Raji (cell line): ENCODE results near the gene ZFHX3.

Experiments
- POLR2A ChIP-seq: IDR thresholded peaks from 2 replicates; pipeline ENCODE4 v1.6.1; 2011; ENCODE audit warnings: low read depth, low read length, control low read depth; ENCODE audit not compliant: insufficient read depth

Gene ZFHX3

DNA sequence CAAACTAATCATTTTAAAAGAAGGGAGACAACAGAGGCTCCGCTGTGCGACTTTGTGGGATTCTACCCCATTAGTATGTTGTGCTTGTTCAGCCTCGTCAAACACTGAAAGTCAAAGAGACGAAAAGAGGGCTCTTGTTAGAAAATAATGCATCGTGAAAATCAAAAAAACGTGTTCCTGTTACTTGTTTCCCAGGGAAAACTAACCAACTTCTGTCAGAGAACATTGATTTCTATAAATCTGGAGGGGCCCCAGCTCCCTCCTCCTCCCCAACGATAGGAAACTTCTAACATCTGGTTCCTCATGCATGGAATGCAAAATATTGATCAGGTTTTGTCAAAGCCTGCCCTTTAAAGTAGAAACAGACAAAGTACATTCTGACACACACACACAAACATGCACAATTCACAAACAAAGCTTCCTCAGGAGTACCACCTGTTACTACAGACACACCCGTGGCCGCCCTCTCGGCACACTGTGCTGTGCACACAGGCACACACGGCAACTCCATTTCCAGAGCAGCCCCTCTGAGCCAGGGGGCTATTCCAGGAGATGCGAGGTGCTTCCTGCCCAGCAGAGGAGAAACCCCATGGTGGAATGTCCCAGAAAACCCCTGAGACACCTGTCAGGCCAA, 151.3 kb downstream of the ZFHX3 start:
- no peak for TF ChIP-seq POLR2A

DNA sequence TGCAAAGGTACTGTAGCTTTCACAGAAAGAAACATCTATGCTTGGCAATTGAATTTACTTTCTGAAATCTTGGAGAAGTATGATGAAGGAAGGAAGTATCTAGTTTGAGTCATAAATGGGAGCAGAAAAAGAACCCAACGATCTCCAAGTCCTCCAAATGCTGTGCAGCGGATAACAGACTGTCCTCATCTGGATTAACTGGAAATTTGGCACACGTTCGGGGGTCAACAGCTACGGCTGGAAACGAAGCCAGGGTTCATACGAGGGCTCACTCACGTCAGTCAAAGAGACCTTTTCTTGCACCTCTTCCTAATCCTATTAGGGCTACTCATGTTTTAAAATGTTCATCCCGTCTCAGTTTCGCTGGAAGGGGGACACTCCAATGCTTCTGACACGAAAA, 152.0 kb downstream of the ZFHX3 start:
- TF ChIP-seq POLR2A, result no peak

DNA sequence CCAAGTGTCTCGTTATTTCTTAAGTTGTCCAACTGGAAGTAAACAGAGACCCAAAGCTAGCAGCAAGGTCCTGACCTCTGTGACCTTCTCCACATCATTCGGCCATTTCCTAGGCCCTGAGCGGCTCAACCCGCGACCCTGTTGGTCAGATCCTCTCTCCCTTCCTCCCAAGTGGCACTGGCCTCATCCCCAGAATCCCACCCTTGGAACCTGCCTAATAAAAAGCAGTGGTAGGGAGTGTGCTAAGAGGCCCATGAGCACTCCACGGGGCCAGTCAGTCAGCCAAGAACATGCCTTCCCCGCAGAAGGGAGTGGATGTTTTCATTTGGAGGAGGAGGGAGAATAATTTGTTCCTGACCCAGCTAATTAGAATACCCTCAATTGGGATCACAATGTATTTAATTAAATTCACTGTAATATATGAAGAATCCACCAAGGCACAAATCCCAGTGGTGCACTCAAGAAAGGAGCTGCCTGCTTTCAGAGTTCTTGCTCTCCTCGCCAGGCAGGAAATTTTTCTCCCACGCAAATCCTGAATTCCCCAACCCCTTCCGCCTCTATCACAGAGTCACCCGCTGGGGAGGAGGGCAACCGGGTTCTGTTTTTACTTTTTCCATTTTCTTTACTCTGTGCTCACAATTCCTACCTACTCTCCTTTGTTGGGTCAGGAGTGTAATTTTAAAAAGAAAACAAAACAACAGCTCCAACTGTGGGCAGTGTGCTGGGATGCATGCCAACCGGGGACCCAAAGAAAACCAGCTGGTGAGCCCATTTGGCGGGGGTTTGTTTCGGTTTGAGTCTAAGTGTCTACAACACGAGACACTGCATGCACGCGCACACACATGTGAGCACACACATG, 153.4 kb downstream of the ZFHX3 start:
- TF ChIP-seq POLR2A, result no peak

DNA sequence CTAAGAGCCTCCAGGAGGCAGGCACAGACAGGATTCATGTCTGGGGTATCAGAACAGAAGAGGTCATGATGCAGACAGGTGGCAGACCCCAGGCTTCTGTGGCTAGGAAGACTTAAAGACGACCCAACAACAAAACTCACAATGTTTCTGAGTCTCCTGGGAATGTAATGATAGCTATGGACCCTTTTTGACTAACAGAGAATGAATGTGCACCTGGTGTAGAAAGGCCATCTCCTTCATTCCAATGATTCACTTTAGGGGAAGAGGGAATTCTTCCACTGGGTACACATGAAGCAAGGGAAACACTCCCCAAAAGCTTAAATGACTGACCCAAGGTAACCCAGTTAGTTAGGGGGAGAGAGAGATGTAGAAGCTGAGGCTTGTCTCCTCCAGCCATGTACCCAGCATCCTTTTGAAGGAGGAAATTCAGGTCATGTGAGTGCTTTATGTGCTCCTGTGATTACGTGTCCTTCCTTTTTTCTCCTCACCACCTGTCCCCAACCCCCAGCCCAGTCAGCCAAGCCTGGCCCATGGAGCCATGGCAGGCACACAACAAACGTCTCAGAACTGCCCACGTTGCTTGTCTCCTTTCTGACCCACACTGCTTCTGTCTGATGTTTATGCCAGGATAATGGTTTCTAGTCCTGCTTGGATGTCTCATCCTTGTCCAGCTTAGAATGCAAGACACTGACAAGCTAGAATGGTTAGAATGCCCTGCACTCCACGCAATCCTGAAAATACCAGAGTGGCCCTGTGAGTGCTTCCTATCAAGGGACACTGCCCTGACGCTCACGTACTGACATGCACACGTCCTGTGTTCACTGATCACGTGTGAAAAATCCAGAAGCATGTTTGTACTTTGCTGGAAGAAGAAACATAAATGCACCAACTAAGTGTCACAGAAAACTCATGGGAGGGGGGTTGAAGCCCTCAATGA, 156.4 kb downstream of the ZFHX3 start:
- no peak for TF ChIP-seq POLR2A

DNA sequence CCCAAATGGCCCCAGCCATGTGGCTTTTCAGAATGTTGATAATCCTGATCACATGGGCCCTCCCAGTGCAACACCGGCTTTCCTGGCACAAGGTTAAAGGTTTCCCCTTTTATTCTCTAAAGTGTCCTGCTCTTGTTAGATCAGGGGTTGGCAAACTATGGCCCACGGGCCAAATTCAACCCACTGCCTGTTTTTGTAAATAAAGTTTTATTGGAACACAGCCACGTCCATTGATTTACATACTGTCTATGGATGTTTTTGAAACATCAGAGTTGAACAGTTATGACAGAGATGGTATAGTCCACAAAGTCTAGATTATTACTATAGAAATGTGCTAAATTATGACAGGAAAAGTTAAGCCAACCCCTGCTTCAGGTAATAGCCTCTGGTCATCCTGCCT, 157.3 kb downstream of the ZFHX3 start:
- TF ChIP-seq POLR2A, result no peak

DNA sequence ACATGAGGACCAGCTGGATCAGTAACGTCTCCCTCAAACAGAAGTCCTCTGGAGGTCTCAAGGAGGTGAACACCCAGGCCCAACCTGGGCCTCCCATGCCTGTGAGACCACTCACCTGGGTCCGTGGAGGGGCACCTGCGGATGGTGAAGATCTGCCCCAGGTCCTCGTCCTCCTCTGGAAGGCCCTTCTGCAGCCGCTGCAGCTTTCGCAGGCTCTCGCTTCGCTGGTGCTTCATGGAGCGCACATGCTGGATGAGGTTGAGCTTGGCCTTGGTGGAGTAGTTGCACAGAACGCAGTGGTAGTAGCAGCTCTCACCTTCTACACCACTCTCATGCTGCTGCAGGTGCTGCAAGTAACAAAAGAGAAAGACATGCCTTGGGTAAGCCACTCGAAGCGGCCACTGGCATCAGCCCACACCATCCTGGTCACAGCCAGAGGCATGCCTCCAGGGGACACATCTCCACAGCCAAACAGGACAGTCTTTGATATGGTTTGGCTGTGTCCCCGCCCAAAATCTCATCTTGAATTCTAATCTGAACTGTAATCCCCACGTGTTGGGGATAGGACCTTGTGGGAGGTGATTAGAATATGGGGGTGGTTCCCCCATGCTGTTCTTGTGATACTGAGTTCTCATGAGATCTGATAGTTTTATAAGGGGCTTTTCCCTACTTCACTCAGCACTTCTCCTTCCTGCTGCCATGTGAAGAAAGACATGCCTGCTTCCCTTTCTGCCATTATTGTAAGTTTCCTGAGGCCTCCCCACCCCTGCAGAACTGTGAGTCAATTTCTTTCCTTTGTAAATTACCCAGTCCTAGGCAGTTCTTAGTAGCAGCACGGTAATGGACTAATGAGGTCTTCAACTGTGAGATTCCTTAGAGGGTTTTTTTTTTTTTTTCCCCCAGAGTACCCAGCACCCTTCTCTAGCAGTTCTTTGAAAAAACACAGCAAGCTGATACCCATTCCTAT, 158.0 kb downstream of the ZFHX3 start:
- no peak for TF ChIP-seq POLR2A

DNA sequence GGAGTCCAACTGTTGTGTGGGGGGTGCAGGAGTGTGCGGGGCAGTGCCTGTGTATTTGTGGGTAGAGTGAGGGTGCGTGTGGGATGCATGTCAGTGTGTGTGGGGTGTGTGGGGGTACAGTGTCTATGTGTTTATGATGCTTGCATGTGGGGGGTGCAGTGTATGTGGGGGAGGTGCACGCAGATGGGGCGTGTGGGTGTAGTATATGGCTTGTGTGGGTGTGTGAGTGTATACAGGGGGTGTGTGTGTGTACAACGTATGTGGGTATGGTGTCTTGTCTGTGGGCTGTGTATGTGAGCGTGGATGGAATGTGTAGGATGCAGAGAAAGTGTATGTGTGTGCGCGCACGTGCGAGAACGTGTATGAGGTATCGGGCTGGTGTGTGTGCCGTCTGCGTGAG, 160.4 kb downstream of the ZFHX3 start:
- no peak for TF ChIP-seq POLR2A

DNA sequence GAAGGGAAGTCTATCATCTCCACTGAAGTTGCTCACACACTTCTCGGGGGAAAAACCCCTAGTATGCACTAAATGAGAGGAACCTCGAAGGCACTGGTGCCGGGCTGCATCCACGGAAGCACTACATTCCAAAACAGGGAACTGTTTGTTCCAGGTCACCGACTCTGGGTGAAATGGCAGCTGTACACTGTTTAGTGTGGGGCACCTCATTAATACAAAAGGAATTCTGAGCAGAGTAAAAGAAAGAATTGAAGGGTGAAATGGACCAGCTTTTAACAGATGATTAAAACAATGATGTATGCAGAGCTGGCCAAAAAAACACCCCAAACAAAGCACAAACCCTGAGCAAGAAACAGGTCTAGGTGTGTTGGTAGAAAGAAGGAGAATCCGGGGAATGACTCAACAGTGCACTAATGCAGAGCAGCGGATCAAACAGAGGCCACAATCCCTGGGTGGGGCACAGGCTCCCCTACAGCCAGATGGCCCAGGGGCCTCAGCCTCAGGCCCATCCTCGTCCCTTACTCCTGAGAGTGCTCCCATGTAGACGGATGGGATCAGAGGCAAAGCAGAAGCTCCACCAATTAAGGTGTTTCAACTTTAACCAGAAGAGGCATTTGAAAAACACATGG, 161.5 kb downstream of the ZFHX3 start:
- TF ChIP-seq POLR2A, result no peak

DNA sequence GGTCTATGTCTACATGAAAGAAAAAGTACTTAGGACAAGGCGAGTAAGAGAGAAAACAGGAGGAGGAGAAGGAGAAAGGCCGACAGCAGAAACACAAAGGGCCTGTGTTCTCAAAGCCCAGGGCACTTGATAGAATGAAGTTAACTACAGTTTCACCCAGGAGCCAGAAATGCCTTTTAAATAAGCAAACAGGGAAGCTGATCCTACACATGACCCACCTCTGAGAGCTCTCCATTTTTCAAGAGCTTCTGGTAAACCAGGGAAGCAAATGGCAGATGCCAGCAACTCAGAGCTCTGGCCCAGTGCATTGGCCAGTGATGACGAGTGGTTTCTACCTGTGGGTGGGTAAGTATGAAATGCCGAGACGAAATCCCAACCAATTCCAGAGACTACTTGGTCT, 163.4 kb downstream of the ZFHX3 start:
- TF ChIP-seq POLR2A, result no peak

DNA sequence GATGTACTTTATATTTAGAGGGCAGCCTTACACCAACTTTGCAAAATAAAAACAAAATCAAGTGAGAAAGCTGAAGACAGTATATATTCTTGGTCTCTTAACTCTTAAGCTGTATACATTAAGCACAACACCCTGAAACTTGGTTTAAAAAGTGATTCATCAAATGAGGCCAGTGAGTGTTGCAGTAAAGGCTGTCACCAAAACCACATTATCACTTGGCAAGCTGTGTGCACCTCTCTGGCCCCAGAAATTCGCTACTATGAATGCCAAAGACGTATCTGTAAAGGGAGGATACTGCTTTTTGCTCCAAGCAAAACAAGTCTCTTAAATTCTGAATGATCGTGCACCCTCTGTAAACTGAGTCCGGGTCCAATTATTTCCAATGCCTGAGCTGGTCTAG, 163.9 kb downstream of the ZFHX3 start:
- no peak for TF ChIP-seq POLR2A

DNA sequence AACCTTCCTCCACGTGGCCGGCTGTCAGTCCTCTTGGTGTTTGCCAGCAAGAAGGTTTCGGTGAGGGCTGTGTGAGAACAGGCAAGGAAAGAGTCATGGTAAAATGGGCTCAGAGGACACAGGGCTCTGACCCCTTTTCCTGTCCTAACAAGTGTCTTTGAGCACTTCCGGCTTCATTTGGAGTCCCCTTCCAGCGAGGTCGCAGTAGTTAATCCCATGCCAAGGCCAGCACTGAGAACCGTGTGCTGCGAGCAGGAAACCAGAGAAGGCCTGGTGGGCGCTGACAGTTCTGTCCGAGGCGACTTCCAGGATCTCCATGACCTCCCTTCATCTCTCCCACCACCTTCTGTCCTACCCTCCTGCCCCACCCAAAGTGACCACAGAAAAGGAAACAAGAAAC, 168.1 kb downstream of the ZFHX3 start:
- no peak for TF ChIP-seq POLR2A

DNA sequence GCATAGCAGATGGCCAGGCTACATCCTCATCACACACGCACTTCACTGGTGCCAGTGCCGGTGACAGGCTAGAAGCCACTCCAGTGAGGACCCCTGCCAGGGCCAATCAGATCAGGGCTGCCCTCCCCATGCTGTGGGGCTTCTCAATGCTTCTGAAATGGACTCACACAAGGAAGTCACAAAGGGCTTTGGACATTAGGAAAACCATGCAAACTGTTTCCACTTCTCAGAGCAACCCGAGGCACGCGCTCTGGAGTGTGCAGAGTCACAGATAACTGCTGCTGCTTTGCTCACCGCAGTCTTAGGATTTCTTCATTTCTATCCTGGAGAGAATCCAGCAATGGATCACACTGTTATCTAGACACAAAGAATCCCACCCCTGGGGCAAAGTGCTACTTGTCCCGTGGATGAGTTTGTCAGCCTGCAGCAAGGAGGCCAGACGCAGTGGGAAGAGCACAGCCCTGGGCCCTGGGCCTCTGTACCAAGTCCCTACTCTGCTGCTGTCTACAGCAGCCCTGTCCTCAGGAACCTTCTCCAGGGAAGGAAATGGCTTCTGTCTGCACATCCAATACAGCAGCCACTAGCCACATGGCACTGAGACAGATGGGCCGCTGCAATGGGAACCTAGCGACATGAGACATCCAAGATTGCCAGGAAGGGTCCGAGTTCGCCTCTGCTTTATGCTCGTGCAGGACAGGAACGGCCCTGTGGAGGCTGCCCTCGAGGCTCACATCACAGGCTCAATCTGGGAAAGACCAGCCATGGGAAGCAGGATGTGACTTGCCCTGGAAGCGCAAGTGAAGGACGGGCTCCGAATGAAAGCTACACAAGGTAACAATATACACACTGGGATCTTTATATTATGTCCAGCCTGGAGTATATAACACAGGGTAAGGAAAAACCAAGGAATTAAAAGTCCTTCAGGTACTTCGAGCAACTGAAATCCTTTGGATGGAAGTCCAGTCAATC, 169.3 kb downstream of the ZFHX3 start:
- TF ChIP-seq POLR2A, result no peak
